AG09309 (cell line): ENCODE measurements around the gene PRKACA.

Experiments
- DNase-seq: peaks from one replicate; pipeline ENCODE4 v3.0.0-alpha.2; 2010; ENCODE audit warnings: low read depth
- H3K4me3 ChIP-seq: 2 replicates; pipeline ENCODE4 v1.5.1; 2011; ENCODE audit warnings: mild to moderate bottlenecking, low read depth, low read length, moderate library complexity; ENCODE audit not compliant: control insufficient read depth
- CTCF ChIP-seq: IDR thresholded peaks from 2 replicates; pipeline ENCODE4 v1.5.1; 2011; ENCODE audit warnings: mild to moderate bottlenecking, low read depth, low read length, inconsistent platforms; ENCODE audit not compliant: insufficient read depth, control insufficient read depth; ENCODE audit errors: missing control alignments

Gene PRKACA

GRCh38 chr19:14122924-14123323, 5.4 kb upstream of the PRKACA start:
- no peak for DNase-seq
- no peak overlapping the region for H3K4me3 ChIP-seq
- TF ChIP-seq CTCF: no peak

GRCh38 chr19:14120497-14120780, 2.9 kb upstream of the PRKACA start:
- no peak overlapping the region for H3K4me3 ChIP-seq
- DNase-seq: no peak
- no peak for TF ChIP-seq CTCF

- no peak for DNase-seq
- no peak for TF ChIP-seq CTCF
- H3K4me3 ChIP-seq: no peak overlapping the region
Measured at GRCh38 chr19:14119644-14120496, 2.3 kb upstream of the PRKACA start.

GRCh38 chr19:14119146-14119545, 1.6 kb upstream of the PRKACA start:
- peak overlapping the region; percentile 46; the same call in 1 of the 2 replicates for H3K4me3 ChIP-seq
- no peak for DNase-seq
- no peak for TF ChIP-seq CTCF

- peak overlapping the region; percentile 46 for H3K4me3 ChIP-seq
- peak; percentile 70 for DNase-seq
- TF ChIP-seq CTCF: no peak
Measured at GRCh38 chr19:14118165-14119051, 846 bp upstream of the PRKACA start.

GRCh38 chr19:14116918-14117578, 514 bp downstream of the PRKACA start:
- DNase-seq: no peak
- peak overlapping the region; percentile 85 for H3K4me3 ChIP-seq
- TF ChIP-seq CTCF: no peak
